IPS DF 6.9 (cell line): ENCODE measurements around the gene TTC7B.
"Not testable (repeated sequence)": the region's sequence is repeated elsewhere in the genome, so short reads cannot be mapped to it uniquely, and the experiment has no call there.

Experiments used
- DNase-seq: peaks from one replicate; pipeline ENCODE4 v3.0.0-alpha.2; 2013; ENCODE audit warnings: low read depth, low spot score
- H3K27ac ChIP-seq: one replicate; pipeline ENCODE4 v1.5.1; 2013; ENCODE audit warnings: low read length, control low read depth
- H3K27me3 ChIP-seq: 2 replicates; pipeline ENCODE4 v1.6.1; 2013; ENCODE audit warnings: mild to moderate bottlenecking, low read length; ENCODE audit not compliant: control insufficient read depth, insufficient read depth
- H3K36me3 ChIP-seq: 2 replicates; pipeline ENCODE4 v1.6.1; 2013; ENCODE audit warnings: low read length; ENCODE audit not compliant: control insufficient read depth, insufficient read depth
- H3K4me1 ChIP-seq: 2 replicates; pipeline ENCODE4 v1.6.1; 2013; ENCODE audit warnings: low read length; ENCODE audit not compliant: control insufficient read depth, insufficient read depth
- H3K4me3 ChIP-seq: 2 replicates; pipeline ENCODE4 v1.5.1; 2013; ENCODE audit warnings: mild to moderate bottlenecking, low read length
- H3K9me3 ChIP-seq: 2 replicates; pipeline ENCODE4 v1.6.1; 2013; ENCODE audit warnings: low read length, inconsistent platforms; ENCODE audit not compliant: control insufficient read depth, insufficient read depth
- WGBS: extraction: QIAGEN DNeasy Blood & Tissue Kit; methylation state at CpG from one replicate; pipeline ENCODE4 v1.1.7; 2013; ENCODE audit warnings: mixed read lengths, missing lambda C conversion rate; ENCODE audit not compliant: insufficient read length, insufficient coverage; 5-methylcytosine and 5-hydroxymethylcytosine counted together

The TTC7B gene

DNA sequence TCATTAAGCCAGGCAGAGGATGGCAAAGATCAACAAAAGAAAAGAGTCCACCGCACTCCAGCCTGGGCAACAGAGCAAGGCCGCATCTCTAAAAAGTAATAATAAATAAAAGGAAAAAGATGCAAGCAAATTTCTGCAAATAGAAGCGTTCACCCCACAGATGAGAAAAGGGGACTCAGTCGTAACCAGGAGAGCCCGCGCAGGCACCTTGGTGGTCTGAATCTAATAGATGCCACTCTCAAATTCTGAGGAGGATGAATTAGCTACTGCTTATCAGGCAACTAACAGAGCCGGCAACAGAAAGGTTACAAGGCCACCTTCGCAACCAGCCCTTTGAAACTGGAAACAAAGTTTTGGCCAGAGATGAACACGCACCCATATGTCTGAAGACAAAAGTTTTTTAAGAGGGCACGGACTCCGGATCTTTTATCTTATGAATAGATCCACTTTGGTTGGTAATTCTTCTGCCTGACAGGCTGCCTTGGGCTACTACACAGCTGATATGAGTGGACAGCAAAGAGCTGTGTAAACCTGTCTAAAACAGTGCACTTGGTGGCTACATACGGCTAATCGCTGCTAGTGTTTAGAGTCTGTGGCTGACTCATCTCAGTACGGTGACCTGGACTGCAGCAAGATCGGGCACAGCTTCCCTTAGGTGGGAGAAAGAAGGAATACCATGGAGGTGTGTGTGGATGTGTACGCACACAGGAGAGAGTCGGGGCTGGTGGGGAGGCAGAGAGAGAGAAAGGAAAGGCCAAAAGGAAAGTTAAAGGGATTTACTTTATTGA lies 32.9 kb upstream of the TTC7B start:
- H3K27ac ChIP-seq = no peak overlapping the region

DNA sequence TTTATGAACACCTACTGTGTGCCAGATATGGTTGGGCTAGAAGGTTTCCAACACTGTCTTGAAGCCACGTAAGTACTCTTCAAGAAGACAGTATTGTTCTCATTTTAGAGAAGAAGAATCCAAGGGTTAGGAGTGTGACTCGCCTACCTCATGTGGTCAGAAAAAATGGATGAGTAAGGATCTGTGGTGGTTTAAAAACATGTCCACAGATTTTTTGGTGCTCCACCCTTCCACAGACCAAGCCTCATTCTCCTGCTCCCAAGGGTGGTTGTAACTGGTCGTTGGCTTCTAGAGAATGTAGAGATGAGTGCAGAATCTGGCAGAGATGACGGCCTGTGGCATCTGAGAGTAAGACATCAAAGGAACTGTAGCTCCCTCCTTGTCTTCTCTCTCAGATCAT lies 30.3 kb upstream of the TTC7B start:
- no peaks in the 10 kb centered on the region for H3K36me3 ChIP-seq
- H3K4me3 ChIP-seq = no peak overlapping the region
- 0 out of 2 replicates have a peak, but pooled peaks cover 1% of the 10 kb centered on the region for H3K4me1 ChIP-seq
- DNase-seq = no peak
- H3K27ac ChIP-seq = no peak overlapping the region
- no peaks in the 10 kb centered on the region for H3K27me3 ChIP-seq
- H3K9me3 ChIP-seq = no peaks in the 10 kb centered on the region
- no CpG with 5 or more reads among the region's 4 CpGs for WGBS

More for the DNA sequence above, 32.9 kb upstream of the TTC7B start:
- no peaks in the 10 kb centered on the region for H3K27me3 ChIP-seq
- 0 out of 2 replicates have a peak, but pooled peaks cover 1% of the 10 kb centered on the region for H3K4me1 ChIP-seq
- no peaks in the 10 kb centered on the region for H3K9me3 ChIP-seq
- DNase-seq = no peak
- WGBS = no CpG with 5 or more reads among the region's 17 CpGs
- H3K36me3 ChIP-seq = no peaks in the 10 kb centered on the region
- H3K4me3 ChIP-seq = no peak overlapping the region

GRCh38 chr14:90844321-90844720 lies 28.1 kb upstream of the TTC7B start:
- no peak for DNase-seq
- no CpG with 5 or more reads among the region's 3 CpGs for WGBS
- H3K36me3 ChIP-seq = no peaks in the 10 kb centered on the region
- H3K4me3 ChIP-seq = no peak overlapping the region
- no peaks in the 10 kb centered on the region for H3K4me1 ChIP-seq
- H3K27me3 ChIP-seq = no peaks in the 10 kb centered on the region
- no peaks in the 10 kb centered on the region for H3K9me3 ChIP-seq
- no peak overlapping the region for H3K27ac ChIP-seq

DNA sequence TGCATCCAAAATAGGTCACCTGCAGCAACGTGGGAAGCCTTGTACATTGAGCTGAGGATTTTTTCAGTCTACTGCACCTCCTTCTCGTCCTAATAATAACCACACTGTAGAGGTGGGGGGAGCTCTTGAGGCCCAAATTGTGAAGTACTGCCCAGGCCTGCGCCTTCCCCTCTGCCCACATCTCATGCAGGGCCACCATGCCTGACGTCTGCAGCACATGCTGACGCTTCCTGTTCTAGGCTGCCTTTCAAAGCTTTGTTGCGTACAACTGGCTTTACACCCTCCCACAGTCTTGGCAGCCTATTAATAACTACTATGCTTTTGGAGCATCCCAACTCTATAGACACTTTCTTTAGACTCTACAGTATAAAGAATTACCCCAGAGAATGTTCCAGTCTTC lies 26.5 kb upstream of the TTC7B start:
- no peaks in the 10 kb centered on the region for H3K36me3 ChIP-seq
- no peak overlapping the region for H3K4me3 ChIP-seq
- H3K27me3 ChIP-seq = no peaks in the 10 kb centered on the region
- DNase-seq = no peak
- H3K4me1 ChIP-seq = no peaks in the 10 kb centered on the region
- H3K27ac ChIP-seq = no peak overlapping the region
- no peaks in the 10 kb centered on the region for H3K9me3 ChIP-seq
- no CpG with 5 or more reads among the region's 6 CpGs for WGBS

- not testable (repeated sequence) for DNase-seq, H3K4me1 ChIP-seq, H3K27ac ChIP-seq, H3K27me3 ChIP-seq, H3K4me3 ChIP-seq, H3K36me3 ChIP-seq, H3K9me3 ChIP-seq
- no CpG with 5 or more reads among the region's 4 CpGs for WGBS
These were observed 24.4 kb upstream of the TTC7B start for GRCh38 chr14:90840667-90841066.

DNA sequence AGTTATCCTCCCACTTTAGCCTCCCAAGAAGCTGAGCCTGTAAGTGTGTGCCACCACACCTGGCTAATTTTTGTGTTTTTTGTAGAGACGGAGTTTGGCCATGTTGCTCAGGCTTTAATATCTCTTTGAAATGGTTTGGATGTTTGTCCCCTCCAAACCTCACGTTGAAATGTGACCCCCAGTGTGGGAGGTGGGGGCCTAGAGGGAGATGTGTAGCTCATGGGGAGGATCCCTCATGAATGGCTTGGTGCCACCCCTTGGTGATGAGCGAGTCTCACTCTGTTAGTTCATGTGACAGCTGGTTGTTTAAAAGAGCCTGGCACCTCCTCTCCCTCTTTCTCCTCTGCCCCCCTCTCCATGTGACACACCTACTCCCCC lies 23.6 kb upstream of the TTC7B start:
- Histone ChIP-seq H3K4me3 (no peak overlapping the region), H3K4me1 (no peaks in the 10 kb centered on the region), H3K27me3 (no peaks in the 10 kb centered on the region), H3K27ac (no peak overlapping the region), H3K9me3 (no peaks in the 10 kb centered on the region), H3K36me3 (no peaks in the 10 kb centered on the region)
- WGBS = no CpG with 5 or more reads among the region's 3 CpGs
- DNase-seq = no peak

DNA sequence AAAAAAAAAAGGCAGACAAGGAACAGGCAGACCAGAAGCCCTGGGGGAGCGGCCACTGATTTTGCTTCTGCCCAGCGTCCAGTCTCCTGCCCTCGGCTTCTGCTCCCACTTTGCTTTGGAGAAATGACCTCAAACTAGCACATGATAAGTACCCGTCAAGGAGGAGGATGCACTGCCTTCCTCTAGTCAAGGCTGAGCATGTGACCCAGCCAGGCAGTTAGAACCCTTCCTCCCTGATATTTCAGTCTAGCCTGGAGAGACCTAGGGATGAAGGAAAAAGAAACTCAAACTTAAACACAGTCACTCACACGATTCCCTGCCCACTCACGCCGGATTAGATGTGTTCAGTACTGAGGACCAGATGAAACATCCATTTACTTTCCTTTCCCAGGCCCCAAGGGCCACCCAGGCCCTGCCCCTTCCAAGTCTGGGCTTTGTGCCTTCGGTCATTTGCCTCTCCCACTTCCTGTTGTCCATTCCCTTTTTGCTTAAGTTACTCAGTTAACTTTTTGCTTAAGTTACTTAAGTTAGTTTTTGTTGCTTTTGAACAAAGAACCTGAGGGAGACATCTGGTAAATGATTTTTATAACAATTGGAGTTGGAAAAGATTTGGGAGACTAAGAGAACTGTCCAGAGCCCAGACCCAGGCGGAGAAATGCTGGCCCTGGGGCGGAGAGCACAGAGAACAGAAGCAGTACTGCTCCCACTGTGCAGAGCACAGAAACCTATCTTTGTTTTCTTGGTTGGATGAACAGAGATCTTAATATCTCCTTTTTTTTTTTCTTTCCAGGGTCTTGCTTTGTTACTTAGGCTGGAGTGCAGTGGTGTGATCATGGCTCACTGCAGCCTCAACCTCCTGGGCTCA lies 23.0 kb upstream of the TTC7B start:
- no peaks in the 10 kb centered on the region for H3K36me3 ChIP-seq
- H3K27me3 ChIP-seq = no peaks in the 10 kb centered on the region
- no peaks in the 10 kb centered on the region for H3K9me3 ChIP-seq
- no peak overlapping the region for H3K4me3 ChIP-seq
- no peaks in the 10 kb centered on the region for H3K4me1 ChIP-seq
- WGBS = no CpG with 5 or more reads among the region's 10 CpGs
- H3K27ac ChIP-seq = no peak overlapping the region
- DNase-seq = no peak

- H3K9me3 ChIP-seq, H3K4me1 ChIP-seq: not testable (repeated sequence)
These were observed 22.3 kb upstream of the TTC7B start for GRCh38 chr14:90838531-90838930.

GRCh38 chr14:90837355-90837754 lies 21.1 kb upstream of the TTC7B start:
- no peak overlapping the region for H3K4me3 ChIP-seq
- H3K9me3 ChIP-seq = no peaks in the 10 kb centered on the region
- no CpG with 5 or more reads among the region's 9 CpGs for WGBS
- H3K27ac ChIP-seq = no peak overlapping the region
- H3K36me3 ChIP-seq = no peaks in the 10 kb centered on the region
- H3K4me1 ChIP-seq = no peaks in the 10 kb centered on the region
- no peaks in the 10 kb centered on the region for H3K27me3 ChIP-seq
- no peak for DNase-seq

More at GRCh38 chr14:90838531-90838930, 22.3 kb upstream of the TTC7B start:
- H3K27me3 ChIP-seq, H3K4me3 ChIP-seq, DNase-seq, H3K36me3 ChIP-seq, H3K27ac ChIP-seq: not testable (repeated sequence)
- no CpG with 5 or more reads among the region's 8 CpGs for WGBS

- H3K4me1 ChIP-seq = no peaks in the 10 kb centered on the region
- H3K27me3 ChIP-seq = no peaks in the 10 kb centered on the region
- no peaks in the 10 kb centered on the region for H3K9me3 ChIP-seq
- no peak overlapping the region for H3K27ac ChIP-seq
- no peak overlapping the region for H3K4me3 ChIP-seq
- no CpG with 5 or more reads among the region's 7 CpGs for WGBS
- no peaks in the 10 kb centered on the region for H3K36me3 ChIP-seq
- no peak for DNase-seq
These were observed 20.4 kb upstream of the TTC7B start for GRCh38 chr14:90836692-90837063.
